ENCODE data around the gene SHROOM1. TPM values are rescaled to one million over a fixed set of nuclear protein-coding genes. Genes with fewer than 3 reads are reported as not detected.

SHROOM1 gene
- total RNA-seq, 2 donors from 2014 or later = 3.2 to 4.2 TPM

GRCh38 chr5:132773601-132774355 lies 56.7 kb downstream of the SHROOM1 start:
- no peak for DNase-seq (ENCODE audit: low spot score)
- TF ChIP-seq, protein P1, sequence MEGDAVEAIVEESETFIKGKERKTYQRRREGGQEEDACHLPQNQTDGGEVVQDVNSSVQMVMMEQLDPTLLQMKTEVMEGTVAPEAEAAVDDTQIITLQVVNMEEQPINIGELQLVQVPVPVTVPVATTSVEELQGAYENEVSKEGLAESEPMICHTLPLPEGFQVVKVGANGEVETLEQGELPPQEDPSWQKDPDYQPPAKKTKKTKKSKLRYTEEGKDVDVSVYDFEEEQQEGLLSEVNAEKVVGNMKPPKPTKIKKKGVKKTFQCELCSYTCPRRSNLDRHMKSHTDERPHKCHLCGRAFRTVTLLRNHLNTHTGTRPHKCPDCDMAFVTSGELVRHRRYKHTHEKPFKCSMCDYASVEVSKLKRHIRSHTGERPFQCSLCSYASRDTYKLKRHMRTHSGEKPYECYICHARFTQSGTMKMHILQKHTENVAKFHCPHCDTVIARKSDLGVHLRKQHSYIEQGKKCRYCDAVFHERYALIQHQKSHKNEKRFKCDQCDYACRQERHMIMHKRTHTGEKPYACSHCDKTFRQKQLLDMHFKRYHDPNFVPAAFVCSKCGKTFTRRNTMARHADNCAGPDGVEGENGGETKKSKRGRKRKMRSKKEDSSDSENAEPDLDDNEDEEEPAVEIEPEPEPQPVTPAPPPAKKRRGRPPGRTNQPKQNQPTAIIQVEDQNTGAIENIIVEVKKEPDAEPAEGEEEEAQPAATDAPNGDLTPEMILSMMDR (IDR thresholded peaks at IDR 0.05) = no peak
- no peak overlapping the region for H3K4me3 ChIP-seq

DNA sequence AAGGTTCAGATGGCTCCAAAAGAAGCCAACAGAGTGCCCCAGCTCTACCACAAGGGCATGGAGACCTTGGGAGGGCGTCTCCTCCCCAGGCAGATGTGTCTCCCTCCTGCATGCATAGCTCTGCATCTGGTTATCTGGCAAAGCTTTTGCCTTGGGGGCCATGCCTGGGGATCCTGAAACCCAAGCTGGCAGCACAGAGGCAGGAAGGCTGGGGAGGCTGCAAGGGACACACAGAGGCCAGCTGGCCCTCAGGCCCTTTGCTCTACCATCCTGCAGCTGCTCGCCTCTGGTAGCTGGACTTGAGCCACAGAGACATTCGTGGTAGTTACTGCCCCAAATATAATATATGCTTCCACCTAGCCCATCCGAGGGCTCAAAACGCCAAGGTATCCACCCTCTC lies 57.3 kb downstream of the SHROOM1 start:
- TF ChIP-seq, protein P1 (IDR thresholded peaks at IDR 0.05) = no peak
- DNase-seq (ENCODE audit: low spot score) = no peak
- Histone ChIP-seq H3K27me3 (no peaks in the 10 kb centered on the region), H3K9me3 (no peaks in the 10 kb centered on the region), H3K36me3 (no peaks in the 10 kb centered on the region), H3K27ac (no peak overlapping the region), H3K4me1 (peaks cover 0 to 73% of the 10 kb centered on the region in 2 donors), H3K4me3 (no peak overlapping the region)

More at GRCh38 chr5:132773601-132774355, 56.7 kb downstream of the SHROOM1 start:
- H3K9me3 ChIP-seq = no peaks in the 10 kb centered on the region
- no peaks in the 10 kb centered on the region for H3K36me3 ChIP-seq
- H3K4me1 ChIP-seq = peaks cover 0 to 70% of the 10 kb centered on the region in 2 donors
- H3K27ac ChIP-seq = peak overlapping the region; percentile 38 to 77
- no peaks in the 10 kb centered on the region for H3K27me3 ChIP-seq

DNA sequence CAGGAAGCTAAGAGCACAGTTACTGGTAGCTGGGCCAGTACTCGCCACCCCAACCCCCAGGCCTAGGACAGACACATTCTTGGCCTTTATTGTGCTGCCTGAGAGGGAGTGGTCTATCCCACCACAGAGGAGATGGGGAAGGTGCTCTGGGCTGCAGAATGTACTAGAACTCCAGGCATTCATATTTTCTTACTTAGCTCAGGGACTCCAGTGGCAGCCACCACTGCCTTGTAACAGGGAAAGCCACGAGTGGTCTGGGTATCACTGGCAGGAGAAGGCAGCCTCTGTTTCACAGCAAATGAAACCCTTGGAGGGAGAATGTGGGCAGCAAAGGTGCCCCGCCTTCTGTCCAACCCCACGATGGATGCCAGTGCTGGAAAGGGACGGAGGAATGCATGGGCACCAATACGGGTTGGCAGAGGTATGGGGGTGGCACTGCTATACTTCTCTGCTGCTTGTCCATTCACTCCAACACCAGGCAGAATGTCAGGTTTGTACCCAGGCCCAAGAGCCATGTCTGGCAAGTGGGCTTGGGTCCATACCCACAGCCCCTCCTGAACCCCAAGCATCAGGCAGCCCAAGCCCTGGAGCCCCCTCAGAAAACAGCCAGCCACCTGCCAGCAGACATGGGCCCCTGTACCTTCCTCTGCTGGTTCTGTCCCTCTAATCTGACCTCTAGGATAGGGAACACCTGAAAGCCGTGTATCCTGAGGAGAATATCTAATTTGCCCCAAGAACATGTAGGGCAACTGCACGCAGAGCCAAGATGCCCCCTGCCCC lies 58.0 kb downstream of the SHROOM1 start:
- Histone ChIP-seq H3K27me3 (no peaks in the 10 kb centered on the region), H3K36me3 (no peaks in the 10 kb centered on the region), H3K9me3 (no peaks in the 10 kb centered on the region), H3K4me1 (peaks cover 0 to 74% of the 10 kb centered on the region in 2 donors), H3K27ac (peak overlapping the region; percentile 53 to 63), H3K4me3 (no peak overlapping the region)
- no peak for DNase-seq (ENCODE audit: low spot score)
- TF ChIP-seq, protein P1 (IDR thresholded peaks at IDR 0.05) = no peak

Other genes with a start within 250 kb of the SHROOM1 start
- not detected for gene IL13, start 172.5 kb downstream of the SHROOM1 start, total RNA-seq
- not detected for gene IL4, start 156.7 kb downstream of the SHROOM1 start, total RNA-seq
- gene KIF3A, start 93.1 kb downstream of the SHROOM1 start, total RNA-seq = 1 to 10 TPM; 5.6 to 7.2 TPM
- gene CCNI2, start 83.2 kb downstream of the SHROOM1 start, total RNA-seq = not detected
- 10 to 100 TPM; 21.1 to 24.8 TPM for gene SEPTIN8, start 53.4 kb downstream of the SHROOM1 start, total RNA-seq
- not detected for gene SOWAHA, start 17.3 kb downstream of the SHROOM1 start, total RNA-seq
- under 1 TPM; 0.20 to 0.22 TPM for gene GDF9, start 35.8 kb upstream of the SHROOM1 start, total RNA-seq
- gene UQCRQ, start 36.0 kb upstream of the SHROOM1 start, total RNA-seq = 100 to 1,000 TPM; 276 to 335 TPM
- 1 to 10 TPM in 1 of 2 donors, not detected in 1; 1.1 TPM for gene LEAP2, start 43.0 kb upstream of the SHROOM1 start, total RNA-seq
- 10 to 100 TPM; 36.8 to 47.3 TPM for gene AFF4, start 133.0 kb upstream of the SHROOM1 start, total RNA-seq
- gene ZCCHC10, start 195.9 kb upstream of the SHROOM1 start, total RNA-seq = 10 to 100 TPM; 18.4 to 18.8 TPM
- gene HSPA4, start 221.4 kb upstream of the SHROOM1 start, total RNA-seq = 10 to 100 TPM; 50.4 to 56.3 TPM